OCI-LY3 (cell line): ENCODE measurements around the gene ZNF683.

Experiments
- H2AFZ ChIP-seq: fragments of 200-600, 300-600 bp; shearing (Covaris generic); 2 replicates; pipeline ENCODE4 v1.6.0; 2014; ENCODE audit warnings: antibody characterized with exemption, low read depth, low read length
- H3K27ac ChIP-seq: fragments of 200-600, 300-600 bp; sonication (generic); 2 replicates; pipeline ENCODE4 v1.5.1; 2014; ENCODE audit warnings: mild to moderate bottlenecking, low read length, moderate library complexity, mixed read lengths
- H3K27me3 ChIP-seq: fragments of 200-600, 300-600 bp; sonication (generic); 2 replicates; pipeline ENCODE4 v1.6.1; 2014; ENCODE audit warnings: low read depth, low read length, mixed read lengths
- H3K36me3 ChIP-seq: fragments of 200-600, 300-600 bp; sonication (generic); replicated peaks from 2 replicates; pipeline ENCODE3; 2014; ENCODE audit warnings: low read depth, low read length, mixed read lengths
- H3K4me1 ChIP-seq: fragments of 300-600, 200-600 bp; sonication (generic); 2 replicates; pipeline ENCODE4 v1.6.1; 2014; ENCODE audit warnings: low read length, mixed read lengths
- H3K4me2 ChIP-seq: fragments of 200-600, 300-600 bp; sonication (generic); 2 replicates; pipeline ENCODE4 v1.6.1; 2014; ENCODE audit warnings: low read length, mixed read lengths
- H3K4me3 ChIP-seq: fragments of 300-600, 200-600 bp; sonication (generic); 2 replicates; pipeline ENCODE4 v1.5.1; 2014; ENCODE audit warnings: antibody characterized with exemption, mild to moderate bottlenecking, low read length, moderate library complexity
- H3K79me2 ChIP-seq: fragments of 300-600, 200-600 bp; shearing (Covaris generic); 2 replicates; pipeline ENCODE4 v1.6.1; 2014; ENCODE audit warnings: mild to moderate bottlenecking, low read length, mixed read lengths
- H3K9ac ChIP-seq: fragments of 300-600, 200-600 bp; shearing (Covaris generic); 2 replicates; pipeline ENCODE4 v1.6.0; 2014; ENCODE audit warnings: mild to moderate bottlenecking, low read length, moderate library complexity
- H3K9me3 ChIP-seq: fragments of 200-600, 300-600 bp; shearing (Covaris generic); 2 replicates; pipeline ENCODE4 v1.6.1; 2014; ENCODE audit warnings: low read length, mixed read lengths; ENCODE audit not compliant: insufficient read depth
- H4K20me1 ChIP-seq: fragments of 200-600, 300-600 bp; sonication (generic); 2 replicates; pipeline ENCODE4 v1.6.1; 2016; ENCODE audit warnings: low read length, mixed read lengths; ENCODE audit not compliant: insufficient read depth
- EZH2phosphoT487 ChIP-seq: fragments of 200-600 bp; shearing (Covaris generic); IDR thresholded peaks from 2 replicates; pipeline ENCODE4 v1.6.1; 2018; ENCODE audit warnings: antibody characterized with exemption, mixed run types, low read depth
- TF ChIP-seq, protein P1 (sequence below): fragments of 200-600, 300-600 bp; sonication (generic); IDR thresholded peaks from 2 replicates; pipeline ENCODE4 v1.5.1; 2014; ENCODE audit warnings: antibody characterized with exemption, low read length, low read depth

ZNF683 gene

DNA sequence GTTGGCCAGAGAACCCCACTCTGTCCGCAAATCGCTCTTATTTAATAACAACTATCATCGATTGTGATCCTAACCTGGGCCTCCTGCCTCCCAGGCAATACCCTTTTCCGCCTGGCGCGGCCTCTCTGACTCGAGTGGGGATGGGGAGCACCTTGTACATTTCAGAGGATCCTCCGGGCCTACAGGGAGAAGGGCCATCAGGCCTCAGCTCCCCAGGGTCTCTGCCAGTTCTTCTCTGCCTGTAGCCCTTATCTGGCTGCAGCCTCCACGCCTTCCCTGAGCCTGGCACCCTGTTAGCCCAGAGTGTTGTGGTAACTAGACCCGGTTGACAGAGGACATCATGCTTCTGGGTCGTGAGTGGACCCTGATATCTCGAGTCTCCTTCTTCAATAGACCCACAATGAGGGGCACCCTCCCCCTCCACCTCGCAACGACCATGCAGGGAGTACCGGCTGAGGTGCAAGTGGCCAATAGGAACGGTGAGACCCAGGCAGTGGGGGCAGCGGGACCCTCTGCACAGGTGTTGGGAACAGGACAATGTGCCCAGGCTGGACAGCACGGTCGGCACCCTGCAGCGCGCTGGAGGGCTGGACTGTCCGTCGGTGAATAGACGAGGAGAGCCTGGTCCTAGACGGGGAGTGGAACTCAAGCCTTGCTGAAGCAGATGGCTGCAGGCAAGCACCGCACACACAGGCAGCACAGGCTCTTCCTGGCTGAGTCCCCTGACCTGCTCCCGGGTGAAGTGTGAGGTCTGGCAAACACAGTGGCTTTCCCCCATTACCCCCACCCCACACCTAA, 11.5 kb downstream of the ZNF683 start:
- H4K20me1 ChIP-seq: no peaks in the 10 kb centered on the region
- H3K27me3 ChIP-seq: no peaks in the 10 kb centered on the region
- H3K4me1 ChIP-seq: no peaks in the 10 kb centered on the region
- no peaks in the 10 kb centered on the region for H3K79me2 ChIP-seq
- no peak overlapping the region for H2AFZ ChIP-seq
- no peaks in the 10 kb centered on the region for H3K36me3 ChIP-seq
- no peaks in the 10 kb centered on the region for H3K9me3 ChIP-seq
- TF ChIP-seq, protein P1, sequence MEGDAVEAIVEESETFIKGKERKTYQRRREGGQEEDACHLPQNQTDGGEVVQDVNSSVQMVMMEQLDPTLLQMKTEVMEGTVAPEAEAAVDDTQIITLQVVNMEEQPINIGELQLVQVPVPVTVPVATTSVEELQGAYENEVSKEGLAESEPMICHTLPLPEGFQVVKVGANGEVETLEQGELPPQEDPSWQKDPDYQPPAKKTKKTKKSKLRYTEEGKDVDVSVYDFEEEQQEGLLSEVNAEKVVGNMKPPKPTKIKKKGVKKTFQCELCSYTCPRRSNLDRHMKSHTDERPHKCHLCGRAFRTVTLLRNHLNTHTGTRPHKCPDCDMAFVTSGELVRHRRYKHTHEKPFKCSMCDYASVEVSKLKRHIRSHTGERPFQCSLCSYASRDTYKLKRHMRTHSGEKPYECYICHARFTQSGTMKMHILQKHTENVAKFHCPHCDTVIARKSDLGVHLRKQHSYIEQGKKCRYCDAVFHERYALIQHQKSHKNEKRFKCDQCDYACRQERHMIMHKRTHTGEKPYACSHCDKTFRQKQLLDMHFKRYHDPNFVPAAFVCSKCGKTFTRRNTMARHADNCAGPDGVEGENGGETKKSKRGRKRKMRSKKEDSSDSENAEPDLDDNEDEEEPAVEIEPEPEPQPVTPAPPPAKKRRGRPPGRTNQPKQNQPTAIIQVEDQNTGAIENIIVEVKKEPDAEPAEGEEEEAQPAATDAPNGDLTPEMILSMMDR: no peak
- no peak for TF ChIP-seq EZH2phosphoT487
- no peak overlapping the region for H3K4me3 ChIP-seq
- H3K9ac ChIP-seq: no peak overlapping the region
- H3K4me2 ChIP-seq: no peak overlapping the region
- H3K27ac ChIP-seq: no peak overlapping the region

DNA sequence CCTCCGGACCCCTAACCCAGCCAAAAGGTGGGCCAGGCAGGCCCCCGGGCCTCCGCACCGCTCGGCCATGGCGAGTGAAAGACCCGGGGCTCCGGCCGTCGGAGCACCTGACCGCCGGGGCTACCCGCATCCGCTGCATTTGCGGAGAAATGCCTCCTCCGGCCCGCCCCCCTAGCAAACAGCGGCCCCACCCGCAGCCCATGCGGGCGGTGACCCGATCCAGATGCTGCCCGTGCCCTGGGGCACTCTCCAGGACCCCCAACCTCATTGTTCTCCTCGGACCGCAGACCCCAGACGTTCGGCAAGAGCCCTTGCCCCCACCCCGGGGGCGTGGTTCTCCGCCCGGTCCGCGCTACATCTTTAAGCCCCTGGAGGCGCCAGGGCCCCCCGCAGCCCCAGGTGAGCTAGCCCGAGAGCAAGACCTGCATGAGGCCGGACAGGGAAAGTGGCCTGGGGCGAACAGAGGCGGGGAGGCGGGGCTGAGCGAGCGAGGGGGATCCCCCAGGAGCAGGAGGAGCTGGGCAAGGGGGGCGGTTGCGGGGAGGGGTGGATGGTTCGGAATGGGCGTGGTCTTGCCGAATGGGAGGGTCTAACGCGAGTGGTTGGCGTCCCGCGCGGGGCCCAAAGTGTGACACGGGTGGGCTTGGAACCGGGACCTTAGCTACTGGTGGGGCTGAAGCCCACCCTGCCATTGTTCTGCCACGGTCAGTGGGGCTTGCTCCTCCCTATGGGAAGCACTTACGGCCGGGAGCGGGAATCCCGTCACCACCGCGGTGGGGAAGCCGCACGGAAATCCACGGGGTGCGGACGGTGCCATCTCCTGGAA, 12.4 kb downstream of the ZNF683 start:
- no peak overlapping the region for H3K4me2 ChIP-seq
- H3K79me2 ChIP-seq: no peaks in the 10 kb centered on the region
- H3K36me3 ChIP-seq: no peaks in the 10 kb centered on the region
- H3K4me1 ChIP-seq: no peaks in the 10 kb centered on the region
- no peak overlapping the region for H3K4me3 ChIP-seq
- no peaks in the 10 kb centered on the region for H3K9me3 ChIP-seq
- H3K27me3 ChIP-seq: no peaks in the 10 kb centered on the region
- no peak for TF ChIP-seq EZH2phosphoT487
- TF ChIP-seq, protein P1: no peak
- H4K20me1 ChIP-seq: no peaks in the 10 kb centered on the region
- H2AFZ ChIP-seq: no peak overlapping the region
- no peak overlapping the region for H3K9ac ChIP-seq
- H3K27ac ChIP-seq: no peak overlapping the region

DNA sequence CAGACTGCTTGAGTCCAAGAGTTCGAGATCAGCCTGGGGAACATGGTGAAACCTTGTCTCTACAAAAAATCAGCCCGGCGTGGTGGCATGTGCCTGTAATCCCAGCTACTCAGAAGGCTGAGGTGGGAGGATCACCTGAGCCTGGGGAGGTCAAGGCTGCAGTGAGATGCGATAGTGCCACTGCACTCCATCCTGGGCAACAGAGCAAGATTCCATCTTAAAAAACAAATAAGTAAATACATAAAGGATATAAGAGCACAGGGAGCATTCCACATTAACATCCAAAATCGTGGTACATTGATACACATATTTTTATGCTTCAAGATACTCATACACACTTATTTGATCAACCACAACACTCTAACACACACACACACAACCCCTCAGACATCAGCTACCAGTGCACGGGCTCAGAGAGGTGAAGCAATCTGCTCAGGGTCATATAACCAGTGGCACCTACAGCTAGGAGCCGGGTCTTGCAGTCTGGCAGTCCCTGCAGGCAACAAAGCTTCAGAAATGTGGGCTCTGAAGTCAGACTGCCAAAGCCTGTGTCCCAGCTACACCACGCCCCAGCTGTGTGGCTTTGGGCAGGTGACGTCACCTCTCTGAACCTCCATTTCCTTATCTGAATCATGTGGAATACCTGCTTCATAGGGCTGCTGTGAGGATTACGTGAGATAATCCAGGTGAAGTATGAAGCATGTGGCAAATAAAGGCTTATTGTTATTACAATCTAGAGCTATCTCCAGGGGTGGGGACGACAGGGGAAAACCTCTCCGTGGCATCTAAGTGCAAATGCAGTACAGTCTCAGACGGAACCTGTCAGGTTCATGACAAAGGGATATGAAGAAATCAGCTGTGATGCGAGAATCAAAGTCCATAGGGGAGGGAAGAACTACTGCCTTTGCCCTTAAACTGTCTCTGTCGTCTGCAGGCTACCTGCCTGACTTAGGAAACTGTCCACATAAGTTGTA, 13.9 kb downstream of the ZNF683 start:
- Histone ChIP-seq H3K4me1 (no peaks in the 10 kb centered on the region), H3K4me2 (peak overlapping the region; percentile 46), H3K36me3 (no peaks in the 10 kb centered on the region), H2AFZ (peak overlapping the region; percentile 46; the same call in 1 of the 2 replicates), H3K79me2 (no peaks in the 10 kb centered on the region), H3K27me3 (no peaks in the 10 kb centered on the region), H3K4me3 (no peak overlapping the region), H3K27ac (no peak overlapping the region), H3K9me3 (no peaks in the 10 kb centered on the region), H3K9ac (no peak overlapping the region), H4K20me1 (no peaks in the 10 kb centered on the region)
- TF ChIP-seq EZH2phosphoT487: no peak
- TF ChIP-seq, protein P1: no peak
